AG09319 (cell line): Measurements from ENCODE around the gene CAMK2D.

ENCODE experiments used
- DNase-seq: peaks from one replicate; pipeline ENCODE4 v3.0.0-alpha.2; 2010; ENCODE audit warnings: low read depth; ENCODE audit errors: extremely low read depth
- TF ChIP-seq, protein P1 (sequence below): IDR thresholded peaks from 2 replicates; pipeline ENCODE4 v1.5.1; 2011; ENCODE audit warnings: low read depth, mild to moderate bottlenecking, inconsistent platforms, low read length, moderate library complexity

Gene CAMK2D

DNA sequence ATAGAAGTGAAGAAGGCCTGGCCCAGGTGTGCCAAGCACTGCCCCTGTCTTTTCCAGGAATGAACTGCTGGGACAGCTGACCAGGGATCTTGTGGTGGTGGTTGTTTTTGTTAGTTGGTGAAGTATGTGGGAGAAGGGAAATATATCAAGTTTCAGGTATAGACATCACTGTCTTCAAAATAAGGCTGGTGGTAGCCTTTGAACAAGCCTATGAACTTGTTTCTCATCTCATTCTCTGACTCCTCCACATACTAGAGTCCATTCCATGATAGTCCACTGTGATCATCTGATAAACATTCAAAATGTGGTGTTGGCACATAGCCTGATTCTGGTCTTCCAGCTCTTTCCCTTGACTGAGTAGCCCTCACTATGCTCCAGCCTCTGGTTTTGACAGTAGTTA is 303.7 kb downstream of the CAMK2D start:
- TF ChIP-seq, protein P1, sequence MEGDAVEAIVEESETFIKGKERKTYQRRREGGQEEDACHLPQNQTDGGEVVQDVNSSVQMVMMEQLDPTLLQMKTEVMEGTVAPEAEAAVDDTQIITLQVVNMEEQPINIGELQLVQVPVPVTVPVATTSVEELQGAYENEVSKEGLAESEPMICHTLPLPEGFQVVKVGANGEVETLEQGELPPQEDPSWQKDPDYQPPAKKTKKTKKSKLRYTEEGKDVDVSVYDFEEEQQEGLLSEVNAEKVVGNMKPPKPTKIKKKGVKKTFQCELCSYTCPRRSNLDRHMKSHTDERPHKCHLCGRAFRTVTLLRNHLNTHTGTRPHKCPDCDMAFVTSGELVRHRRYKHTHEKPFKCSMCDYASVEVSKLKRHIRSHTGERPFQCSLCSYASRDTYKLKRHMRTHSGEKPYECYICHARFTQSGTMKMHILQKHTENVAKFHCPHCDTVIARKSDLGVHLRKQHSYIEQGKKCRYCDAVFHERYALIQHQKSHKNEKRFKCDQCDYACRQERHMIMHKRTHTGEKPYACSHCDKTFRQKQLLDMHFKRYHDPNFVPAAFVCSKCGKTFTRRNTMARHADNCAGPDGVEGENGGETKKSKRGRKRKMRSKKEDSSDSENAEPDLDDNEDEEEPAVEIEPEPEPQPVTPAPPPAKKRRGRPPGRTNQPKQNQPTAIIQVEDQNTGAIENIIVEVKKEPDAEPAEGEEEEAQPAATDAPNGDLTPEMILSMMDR = no peak
- DNase-seq = no peak

DNA sequence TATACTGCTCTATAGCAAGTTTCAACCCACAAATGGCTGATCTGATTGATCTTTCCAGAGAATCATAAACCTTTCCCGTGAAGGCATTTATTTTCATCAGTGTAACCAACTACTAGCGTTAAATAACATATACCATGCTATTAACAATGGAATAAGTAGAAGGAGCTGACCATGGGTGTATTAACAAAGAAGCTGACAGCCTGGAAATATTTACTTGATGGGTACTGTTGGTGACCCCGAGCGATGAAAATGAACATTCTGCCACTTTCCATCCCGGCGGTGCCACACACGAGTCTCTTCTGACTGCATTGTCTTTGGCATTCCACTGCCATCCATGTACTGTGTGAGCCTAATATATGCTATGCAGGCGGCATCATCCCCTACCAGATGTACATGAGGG is 304.4 kb downstream of the CAMK2D start:
- no peak for DNase-seq
- TF ChIP-seq, protein P1 = no peak

DNA sequence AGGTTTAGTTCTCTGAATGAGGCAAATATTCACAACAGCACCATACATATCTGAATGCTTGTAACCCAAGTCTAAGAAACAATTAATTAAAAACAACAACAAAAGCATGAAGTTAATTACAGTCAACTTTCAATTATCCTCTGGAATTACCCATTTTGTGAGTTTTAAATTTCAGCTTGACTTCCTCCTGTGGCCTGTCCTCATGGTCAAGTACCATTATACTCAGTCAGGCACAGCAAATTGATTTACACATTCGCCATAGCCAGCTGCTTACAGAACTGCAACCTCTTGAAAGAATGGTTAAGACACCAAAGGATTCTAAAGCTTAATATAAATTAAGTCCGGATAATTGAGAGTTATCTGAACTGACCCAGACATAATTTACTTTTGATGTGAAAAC is 306.5 kb downstream of the CAMK2D start:
- TF ChIP-seq, protein P1 = no peak
- no peak for DNase-seq

DNA sequence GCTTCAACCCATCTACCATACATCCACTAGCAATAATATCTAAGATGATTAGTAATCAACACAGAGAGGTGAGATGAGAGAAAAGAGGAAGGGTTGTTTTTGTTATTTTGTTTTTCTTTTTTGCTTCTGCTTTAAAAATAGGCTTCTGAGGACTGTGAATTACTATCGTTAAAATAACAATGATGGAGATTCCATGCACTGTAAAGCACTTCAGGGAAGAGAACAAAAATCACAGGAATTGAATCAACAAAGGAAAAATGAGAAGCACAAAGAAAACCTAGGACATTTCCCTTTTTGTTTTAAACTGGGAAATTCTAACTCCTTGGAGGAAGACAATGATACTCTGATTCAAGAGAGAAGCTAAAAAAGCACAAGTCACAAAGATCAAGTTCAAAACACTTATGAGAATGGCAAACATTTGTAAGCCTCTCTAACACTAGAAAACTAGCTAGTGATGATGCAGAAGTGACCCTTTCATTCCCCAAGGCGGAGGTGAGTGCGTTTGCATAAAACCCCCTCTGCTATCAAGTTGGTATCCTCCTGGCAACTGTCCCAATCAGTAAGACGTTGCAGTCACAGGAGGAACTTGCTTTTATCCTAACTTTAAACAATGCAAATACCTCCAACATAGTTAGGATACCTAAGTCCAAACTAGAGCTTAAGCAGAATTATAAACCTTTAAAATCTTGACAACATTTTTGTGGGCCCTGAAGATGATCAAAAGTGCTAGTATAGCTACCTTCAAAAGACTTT is 308.5 kb downstream of the CAMK2D start:
- TF ChIP-seq, protein P1 = no peak
- DNase-seq = no peak

DNA sequence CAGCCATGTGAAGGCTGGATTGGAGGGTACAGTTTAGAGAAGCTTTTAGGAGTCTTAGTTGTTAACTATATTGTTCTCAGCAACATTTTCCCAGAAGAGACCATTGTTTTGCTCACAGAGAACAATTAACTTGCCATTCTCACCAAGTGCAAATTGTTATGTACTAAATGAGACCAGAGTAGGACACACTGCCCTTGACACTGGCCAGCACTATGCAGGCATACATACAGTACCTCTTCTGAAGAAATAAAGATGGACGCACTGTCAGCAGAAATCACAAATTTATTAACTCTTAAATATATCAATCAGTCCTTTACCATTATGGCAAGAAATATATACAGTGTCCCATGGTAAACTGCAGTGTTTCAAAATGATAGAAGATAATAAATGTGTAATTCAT is 309.4 kb downstream of the CAMK2D start:
- no peak for DNase-seq
- TF ChIP-seq, protein P1 = no peak

DNA sequence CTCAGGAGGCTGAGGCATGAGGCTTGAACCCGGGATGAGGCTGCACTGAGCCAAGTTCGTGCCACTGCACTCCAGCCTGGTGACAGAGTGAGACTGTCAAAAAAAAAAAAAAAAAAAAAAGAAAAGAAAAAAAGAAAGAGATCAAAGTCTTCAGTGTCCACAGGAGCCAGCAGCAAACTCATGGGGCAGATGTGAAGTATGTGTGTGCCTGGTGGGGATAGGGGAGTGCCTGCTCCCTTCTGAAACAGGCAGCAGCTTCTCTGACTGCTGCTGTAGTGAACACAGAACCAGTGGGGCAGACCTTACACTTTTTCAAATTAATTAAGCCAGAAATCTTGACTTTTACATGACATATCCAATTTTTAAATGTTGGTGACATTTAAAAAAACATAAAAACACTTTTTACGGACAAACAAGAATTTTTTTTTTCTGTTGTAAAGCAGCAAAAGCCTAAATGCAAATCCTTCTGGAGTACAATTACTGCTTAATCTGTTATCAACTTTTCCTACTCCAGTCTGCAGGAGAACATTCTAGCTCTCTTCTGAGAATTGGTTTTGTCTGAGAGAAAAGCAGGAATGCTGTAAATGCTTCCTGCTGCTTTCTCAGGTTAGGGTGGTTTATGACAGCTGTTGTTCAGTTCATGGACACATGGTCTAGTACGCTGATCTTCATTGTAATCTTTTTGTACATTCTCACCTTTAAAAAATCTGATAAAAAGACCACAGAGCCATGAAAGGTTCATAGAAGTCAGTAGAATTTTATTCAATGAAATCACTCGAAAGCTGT is 311.1 kb downstream of the CAMK2D start:
- TF ChIP-seq, protein P1 = no peak

DNA sequence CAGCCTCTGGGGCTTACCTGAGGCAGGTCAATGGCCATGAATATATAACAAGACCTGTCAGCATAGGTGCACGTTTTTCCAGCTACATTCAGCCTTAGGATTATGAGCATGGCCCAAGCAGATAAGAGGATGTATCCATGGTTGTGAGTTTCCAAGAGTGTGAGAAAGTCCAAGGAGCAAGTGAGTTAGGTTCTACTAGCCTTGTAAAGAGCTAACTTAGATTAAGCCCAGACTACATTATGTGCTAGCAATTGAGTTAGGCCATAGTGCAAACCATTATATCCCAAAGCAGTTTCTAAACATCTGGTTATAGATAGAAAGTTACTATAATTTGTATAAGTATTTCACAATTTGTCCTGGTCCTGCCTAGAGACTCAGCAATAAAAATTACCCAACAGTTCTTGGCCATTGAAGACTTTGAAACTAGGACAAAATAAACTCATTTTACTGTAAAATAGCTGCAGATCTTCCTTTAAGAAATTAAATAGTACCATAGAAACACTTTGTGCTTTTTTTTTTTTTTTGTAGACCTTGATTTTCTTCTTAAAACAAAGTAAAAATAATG is 312.0 kb downstream of the CAMK2D start:
- DNase-seq = no peak
- TF ChIP-seq, protein P1 = no peak

More for the DNA sequence above, 311.1 kb downstream of the CAMK2D start:
- no peak for DNase-seq
